GM12878 (cell line): ENCODE data around the gene RINL. TPM values are rescaled to one million over a fixed set of nuclear protein-coding genes. Genes with fewer than 3 reads are reported as not detected.
A peak's percentile ranks its signal among the peaks of the same experiment; 100 is the strongest.

Source experiments
- ATAC-seq: fragments of 200-7000 bp; cut with Tn5 transposase; 3 replicates; pipeline ENCODE4 v1.9.1; 2020; ENCODE audit warnings: mild to moderate bottlenecking, moderate library complexity
- BruUV-seq: library from RNA; stranded (reverse); fragments of 400-500 nt; replicated peaks from 2 replicates; lab custom pipeline; 2021; lab: Mats Ljungman, UMichigan
- CTCF ChIA-PET: fragments of 300-600 bp; sonication (Branson Sonifier 250); formaldehyde crosslinking; extraction: SDS; loops from one replicate; lab custom pipeline; 2021; ENCODE audit warnings: inconsistent platforms; lab: Yijun Ruan, JAX
- POLR2A ChIA-PET: fragments of 350-600 bp; formaldehyde crosslinking; extraction: SDS; loops from one replicate; lab custom pipeline; 2021; ENCODE audit warnings: inconsistent platforms; lab: Charles Lee
- RAD21 ChIA-PET: fragments of 300-600 bp; sonication (Branson Sonifier 250); formaldehyde crosslinking; loops from one replicate; lab custom pipeline; 2023; ENCODE audit warnings: antibody characterized with exemption; ENCODE audit not compliant: unreplicated experiment; lab: Charles Lee
- SMC1A ChIA-PET: fragments of 300-600 bp; sonication (Branson Sonifier 250); formaldehyde crosslinking; loops from one replicate; lab custom pipeline; 2023; ENCODE audit not compliant: unreplicated experiment, uncharacterized antibody; lab: Charles Lee
- DNase-seq: peaks from one replicate; pipeline ENCODE4 v3.0.0-alpha.2; 2011; ENCODE audit warnings: low read depth, low spot score
- FAIRE-seq: peaks from 3 replicates; lab custom pipeline; 2011; peaks lifted over from hg19 to GRCh38; lab: Jason Lieb, UNC
- H2AFZ ChIP-seq: 2 replicates; pipeline ENCODE4 v1.6.0; 2011; ENCODE audit warnings: low read depth, low read length, control low read depth; ENCODE audit not compliant: control insufficient read depth
- H3K27ac ChIP-seq: 2 replicates; pipeline ENCODE4 v1.5.1; 2011; ENCODE audit warnings: control low read depth; ENCODE audit not compliant: control insufficient read depth, insufficient read depth
- H3K27me3 ChIP-seq, 2 experiments: replicated peaks in 1 of 2; 2 replicates each; pipeline versions ENCODE4 v1.6.0 to v1.6.1; 2011; ENCODE audit warnings: low read length in 1 of 2; ENCODE audit not compliant: control insufficient read depth in 2 of 2, insufficient read depth in 2 of 2
- H3K36me3 ChIP-seq, 2 experiments: 2 replicates each; pipeline ENCODE4 v1.5.1; 2011; ENCODE audit warnings: low read length in 1 of 2; ENCODE audit not compliant: control insufficient read depth in 2 of 2, insufficient read depth in 2 of 2
- H3K4me1 ChIP-seq: 2 replicates; pipeline ENCODE4 v1.6.1; 2011; ENCODE audit warnings: mild to moderate bottlenecking, low read length, moderate library complexity, mixed read lengths; ENCODE audit not compliant: control insufficient read depth, insufficient read depth
- H3K4me2 ChIP-seq: 2 replicates; pipeline ENCODE4 v1.6.0; 2011; ENCODE audit warnings: control low read depth; ENCODE audit not compliant: control insufficient read depth, insufficient read depth
- H3K4me3 ChIP-seq: fragments of 200-600 bp; sonication (generic); 2 replicates; pipeline ENCODE4 v1.5.1; 2016
- H3K79me2 ChIP-seq: 2 replicates; pipeline ENCODE4 v1.6.0; 2011; ENCODE audit warnings: low read length; ENCODE audit not compliant: control insufficient read depth, insufficient read depth
- H3K9ac ChIP-seq: 2 replicates; pipeline ENCODE4 v1.8.0; 2011; ENCODE audit warnings: low read length, control low read depth, mixed read lengths; ENCODE audit not compliant: control insufficient read depth, insufficient read depth
- H3K9me3 ChIP-seq: replicated peaks from 3 replicates; pipeline ENCODE4 v1.5.1; 2011; ENCODE audit warnings: mild to moderate bottlenecking, low read length; ENCODE audit not compliant: control insufficient read depth, insufficient read depth
- H4K20me1 ChIP-seq: 2 replicates; pipeline ENCODE4 v1.6.0; 2011; ENCODE audit not compliant: control insufficient read depth, insufficient read depth
- MLLT1 ChIP-seq: fragments of 450-650 bp; IDR thresholded peaks from 2 replicates; pipeline ENCODE4 v1.6.1; 2016; ENCODE audit warnings: mild to moderate bottlenecking
- PAX5 ChIP-seq: IDR thresholded peaks from 2 replicates; pipeline ENCODE4 v1.6.1; 2011; ENCODE audit warnings: low read depth, low read length, borderline replicate concordance
- WGBS: methylation state at CpG from one replicate; pipeline ENCODE4 v1.1.6; 2016; ENCODE audit warnings: low lambda C conversion rate; ENCODE audit not compliant: insufficient replicate concordance, insufficient coverage; ENCODE audit errors: missing lambda C conversion rate; 5-methylcytosine and 5-hydroxymethylcytosine counted together
- in situ Hi-C: fragments of 300-500 bp; cut with MboI; formaldehyde crosslinking; loops from 9 replicates; pipeline ENCODE4 v1.14.3; 2018; ENCODE audit warnings: mixed read lengths
- intact Hi-C: fragments of 100-400 bp; cut with micrococcal nuclease; formaldehyde crosslinking; loops from one replicate; pipeline ENCODE4 v1.14.2; 2022; ENCODE audit not compliant: unreplicated experiment
- polyA plus RNA-seq, 11 experiments: library from polyadenylated mRNA; depleted of rRNA in 4 of 11; unstranded in 6 of 11; stranded (reverse) in 5 of 11; fragments of >200 nt; fragmentation: Nextera tagmentation in 4 of 11; fragmentation: Illumina TruSeq in 1 of 11; extraction: Ambion mirVana in 4 of 11; extraction: Trizol in 1 of 11; gene quantifications; 1 replicate in 1 of 11; 2 replicates in 10 of 11; pipeline versions ENCODE4 v1.2.1 to v1.2.3, GENCODE V29; 2011 to 2016; ENCODE audit warnings: inconsistent platforms in 2 of 11, missing spikeins in 2 of 11, low read depth in 1 of 11
- total RNA-seq, 4 experiments: library from RNA; depleted of rRNA in 3 of 4; stranded (reverse); fragments of >200 nt in 3 of 4; fragmentation: Illumina TruSeq in 1 of 4; extraction: Trizol in 1 of 4; gene quantifications; 2 replicates each; pipeline versions ENCODE4 v1.2.1 to v1.2.3, GENCODE V29; 2013 to 2021

The RINL gene
- total and polyA plus RNA-seq, 10 of the 15 experiments (the other 5 are each of a cell fraction or from before 2014, with no cell fraction given), result 14.5 to 64.2 (median 47.6) TPM

DNA sequence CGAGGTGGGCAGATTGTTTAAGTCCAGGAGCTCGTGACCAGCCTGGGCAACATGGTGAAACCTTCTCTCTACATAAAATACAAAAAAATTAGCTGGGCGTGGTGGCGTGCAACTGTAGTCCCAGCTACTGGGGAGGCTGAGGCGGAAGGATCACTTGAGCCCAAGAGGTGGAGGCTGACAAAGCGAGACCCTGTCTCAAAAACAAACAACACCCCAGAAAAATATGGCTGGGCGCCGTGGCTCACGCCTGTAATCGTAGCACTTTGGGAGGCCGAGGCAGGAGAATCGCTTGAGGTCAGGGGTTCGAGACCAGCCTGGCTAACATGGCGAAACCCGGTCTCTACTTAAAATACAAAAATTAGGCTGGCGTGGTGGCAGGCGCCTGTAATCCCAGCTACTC is 24.9 kb downstream of the RINL start:
- Histone ChIP-seq H3K4me2 (peak overlapping the region; percentile 77), H3K9ac (peak overlapping the region; percentile 92), H3K27me3 (no peaks in the 10 kb centered on the region), H3K4me3 (peak overlapping the region; percentile 96), H2AFZ (no peak overlapping the region), H4K20me1 (peaks cover 3% of the 10 kb centered on the region; the same call in 1 of the 2 replicates), H3K79me2 (peaks cover 14% of the 10 kb centered on the region), H3K36me3 (no peaks in the 10 kb centered on the region), H3K9me3 (no peaks in the 10 kb centered on the region), H3K4me1 (peaks cover 22% of the 10 kb centered on the region), H3K27ac (peak overlapping the region; percentile 91; the same call in 1 of the 2 replicates)
- RAD21 ChIA-PET, result interaction anchor here (0.7 to 3.6 kb wide), 7 partner anchors 8 to 309 kb away, joined by 3 to 47 read pairs (median 5); partner anchors contain the start of genes ACTN4 and RINL
- no peak for DNase-seq
- CTCF ChIA-PET, result interaction anchor here (0.6 to 2.2 kb wide), 8 partner anchors 10 to 622 kb away, joined by 3 to 21 read pairs (median 7); partner anchors contain the start of genes ECH1, MRPS12 and SARS2
- POLR2A ChIA-PET, result interaction anchor here (0.5 to 4.4 kb wide), 10 partner anchors 12 to 219 kb away, joined by 3 to 144 read pairs (median 4); partner anchors contain the start of genes ACTN4, ECH1, NFKBIB and SIRT2
- no peak for ATAC-seq
- TF ChIP-seq MLLT1, result peak; percentile 95
- TF ChIP-seq PAX5, result no peak
- BruUV-seq, result no TSS peak
- WGBS, result 78% methylated on average over 17 of the region's 17 CpGs
- in situ Hi-C loops (no loop called here), intact Hi-C loops (no loop called here)
- SMC1A ChIA-PET, result interaction anchor here (1.0 to 4.5 kb wide), 6 partner anchors 10 to 235 kb away, joined by 3 to 44 read pairs (median 8); partner anchors contain the start of genes EIF3K and RINL
- FAIRE-seq, result no peak
